DMS114 treated with DMSO at 0.1 percent for 48 hours (cell line): ENCODE results near the gene ZFPM1.
"Not testable (repeated sequence)": the region's sequence is repeated elsewhere in the genome, so short reads cannot be mapped to it uniquely, and the experiment has no call there.

Experiments
- DNase-seq: peaks from one replicate; lab custom pipeline; 2025; ENCODE audit not compliant: unreplicated experiment; lab: John Stamatoyannopoulos, UW

ZFPM1 gene

DNA sequence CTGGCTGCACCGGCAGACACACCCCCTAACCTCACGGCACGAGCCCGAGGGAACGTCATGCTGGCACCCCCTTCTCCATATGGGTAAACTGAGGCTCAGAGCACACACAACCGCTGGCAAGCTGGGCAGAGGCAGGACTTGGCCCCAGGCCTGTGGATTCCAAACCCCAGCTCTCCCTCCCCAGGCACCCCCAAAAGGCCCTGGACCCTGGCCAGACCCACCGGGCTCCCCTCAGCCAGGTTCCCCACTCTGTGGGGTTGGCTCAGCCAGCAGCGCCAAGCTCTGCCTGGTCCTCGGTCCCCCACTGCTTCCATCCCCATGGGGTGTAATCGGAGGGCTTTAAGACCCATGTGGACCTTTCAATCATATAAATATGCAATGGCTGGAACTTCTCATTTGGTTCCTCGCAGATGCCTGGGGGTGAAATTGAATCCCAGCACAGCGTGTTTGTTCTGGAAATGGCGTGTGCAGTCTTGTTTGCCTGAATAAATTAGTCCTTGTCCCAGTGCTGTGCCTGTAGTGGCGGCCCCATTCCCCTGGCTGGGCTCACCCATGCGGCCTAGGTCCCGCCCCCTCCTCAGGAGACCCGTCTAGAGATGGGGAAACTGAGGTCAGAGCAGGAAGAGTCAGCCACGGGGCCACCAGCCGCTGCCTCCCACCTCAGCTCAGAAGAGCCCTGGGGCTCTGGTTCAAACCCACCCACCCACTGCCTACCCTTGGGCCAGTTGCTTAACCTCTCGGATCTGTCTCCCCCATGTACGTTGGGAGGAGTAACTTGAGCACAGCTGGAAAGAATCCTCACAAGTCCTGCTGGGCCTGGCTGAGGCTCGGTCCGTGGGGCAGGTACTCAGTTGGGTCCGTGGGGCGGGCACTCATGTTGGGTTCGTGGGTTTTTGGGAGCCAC, 57.3 kb downstream of the ZFPM1 start:
- no peak for DNase-seq

DNA sequence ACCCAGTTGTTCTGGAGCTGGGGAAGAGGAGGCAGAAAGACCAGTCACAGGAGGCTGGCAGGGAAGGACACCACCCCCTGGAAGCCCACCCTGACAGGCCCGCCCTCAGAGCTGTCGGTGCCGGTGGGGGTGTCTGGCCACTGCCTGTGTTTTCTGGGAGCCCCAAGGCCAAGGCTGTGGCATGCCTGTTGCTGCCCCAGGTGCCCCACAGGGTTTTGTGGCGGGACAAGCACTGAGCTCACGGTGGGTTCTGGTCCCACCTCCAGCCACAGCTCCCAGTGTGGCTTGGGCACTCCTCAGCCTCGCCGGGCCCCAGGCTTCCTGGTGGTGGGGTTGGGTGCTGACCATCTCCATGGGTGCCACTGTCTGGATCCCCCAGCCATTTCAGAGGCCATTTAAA, 58.0 kb downstream of the ZFPM1 start:
- DNase-seq, result no peak

DNA sequence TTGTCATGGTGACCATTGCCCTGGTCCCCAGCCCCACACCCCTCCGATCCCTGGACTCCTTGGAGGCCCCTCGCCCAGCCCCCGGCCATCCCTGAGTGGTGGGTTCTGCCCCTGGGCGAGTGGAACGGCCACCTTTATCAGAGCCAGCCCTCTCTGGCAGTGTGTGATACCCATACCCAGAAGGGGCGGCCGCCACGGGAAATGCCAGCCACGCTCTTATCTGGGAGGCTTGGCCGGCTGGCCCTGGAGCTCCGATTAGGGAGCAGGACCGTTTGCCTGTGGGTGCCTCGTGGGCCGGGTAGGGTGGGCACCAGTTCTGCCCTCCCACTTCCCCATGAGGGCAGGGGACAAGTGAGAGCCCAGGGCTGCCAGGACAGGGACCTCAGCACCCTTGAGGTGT, 58.8 kb downstream of the ZFPM1 start:
- no peak for DNase-seq

GRCh38 chr16:88512728-88513696, 59.9 kb downstream of the ZFPM1 start:
- no peak for DNase-seq

GRCh38 chr16:88514070-88514469, 61.0 kb downstream of the ZFPM1 start:
- no peak for DNase-seq

GRCh38 chr16:88514526-88515232, 61.6 kb downstream of the ZFPM1 start:
- DNase-seq, result no peak

DNA sequence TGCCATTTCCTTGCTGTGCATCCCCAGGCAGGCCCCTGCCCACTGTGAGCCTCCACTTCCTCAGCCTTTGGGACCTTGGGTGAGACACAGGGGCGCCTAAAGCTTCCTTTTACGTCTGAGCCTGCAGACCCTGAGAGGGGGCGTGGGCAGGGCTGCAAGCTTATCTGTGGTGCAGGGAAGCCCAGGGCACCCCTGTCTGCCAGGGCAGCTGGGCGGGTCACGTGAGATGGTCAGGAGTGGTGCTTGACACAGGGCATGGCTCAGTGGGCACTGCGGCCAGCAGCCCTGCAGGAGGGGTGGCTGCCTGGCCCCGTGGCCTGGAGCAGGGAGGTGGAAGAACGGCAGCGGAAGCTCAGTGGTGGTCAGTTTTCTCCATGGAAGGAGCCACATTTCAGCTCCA, 62.3 kb downstream of the ZFPM1 start:
- no peak for DNase-seq

GRCh38 chr16:88515925-88516594, 63.0 kb downstream of the ZFPM1 start:
- no peak for DNase-seq

DNA sequence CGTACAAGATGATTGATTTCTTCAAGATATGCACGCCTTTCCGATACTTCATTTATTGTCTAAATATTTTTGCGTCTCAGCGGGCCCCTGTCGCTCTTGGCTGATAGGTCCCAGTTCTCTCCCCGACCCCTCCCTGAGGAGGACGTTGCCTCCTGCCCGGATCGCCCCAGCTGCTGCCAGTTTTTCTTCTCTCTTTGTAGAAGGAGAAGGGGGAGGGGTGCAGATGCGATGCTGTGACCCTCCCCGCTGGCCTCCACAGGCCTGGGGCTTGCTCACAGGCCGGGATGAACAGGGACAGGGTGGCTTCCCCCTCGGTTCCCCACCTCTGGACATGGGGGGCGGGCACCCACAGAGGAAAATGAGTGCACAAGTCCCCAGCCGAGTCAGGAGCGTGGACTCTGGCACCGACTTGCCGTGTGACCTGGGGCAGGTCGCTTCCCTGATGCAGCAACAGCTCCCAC, 63.6 kb downstream of the ZFPM1 start:
- no peak for DNase-seq

DNA sequence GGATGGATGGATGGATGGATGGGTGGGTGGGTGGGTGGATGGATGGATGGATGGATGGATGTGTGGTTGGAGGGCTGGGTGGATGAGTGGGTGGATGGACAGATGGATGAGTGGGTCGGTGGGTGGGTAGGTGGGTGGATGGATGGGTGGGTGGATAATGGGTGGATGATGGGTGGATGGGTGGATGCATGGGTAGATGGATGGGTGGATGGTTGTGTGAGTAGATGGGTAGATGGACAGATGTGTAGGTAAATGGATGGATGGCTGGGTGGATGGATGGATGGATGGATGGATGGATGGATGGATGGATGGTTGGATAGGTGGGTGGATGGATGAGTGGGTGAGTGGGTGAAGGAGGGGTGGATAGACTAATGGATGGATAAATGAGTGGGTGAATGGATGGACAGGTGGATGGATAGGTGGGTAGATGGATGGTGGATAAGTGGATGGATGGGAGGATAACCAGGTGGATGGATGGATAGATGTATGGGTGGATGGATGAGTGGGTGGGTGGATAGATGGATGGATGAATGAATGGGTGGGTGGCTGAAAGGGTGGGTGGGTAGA, 64.2 kb downstream of the ZFPM1 start:
- not testable (repeated sequence) for DNase-seq

GRCh38 chr16:88518411-88519111, 65.5 kb downstream of the ZFPM1 start:
- not testable (repeated sequence) for DNase-seq

DNA sequence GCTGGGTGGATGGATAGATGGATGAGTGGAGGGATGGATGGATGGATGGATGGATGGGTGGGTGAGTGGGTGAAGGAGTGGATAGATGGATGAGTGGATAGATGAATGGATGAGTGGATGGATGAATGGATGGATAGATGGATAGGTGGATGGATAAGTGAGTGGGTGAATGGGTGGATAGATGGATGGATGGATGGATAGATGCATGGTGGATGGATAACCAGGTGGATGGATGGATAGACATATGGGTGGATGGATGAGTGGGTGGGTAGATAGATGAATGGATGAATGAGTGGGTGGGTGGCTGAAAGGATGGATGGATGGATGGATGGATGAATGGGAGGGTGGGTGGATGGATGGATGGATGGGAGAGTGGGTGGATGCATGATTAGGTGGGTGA, 66.2 kb downstream of the ZFPM1 start:
- DNase-seq, result no peak

GRCh38 chr16:88519938-88520653, 67.0 kb downstream of the ZFPM1 start:
- DNase-seq, result no peak

GRCh38 chr16:88521674-88522073, 68.6 kb downstream of the ZFPM1 start:
- DNase-seq, result no peak

- DNase-seq, result no peak
Observed at GRCh38 chr16:88522276-88522949, 69.3 kb downstream of the ZFPM1 start.

DNA sequence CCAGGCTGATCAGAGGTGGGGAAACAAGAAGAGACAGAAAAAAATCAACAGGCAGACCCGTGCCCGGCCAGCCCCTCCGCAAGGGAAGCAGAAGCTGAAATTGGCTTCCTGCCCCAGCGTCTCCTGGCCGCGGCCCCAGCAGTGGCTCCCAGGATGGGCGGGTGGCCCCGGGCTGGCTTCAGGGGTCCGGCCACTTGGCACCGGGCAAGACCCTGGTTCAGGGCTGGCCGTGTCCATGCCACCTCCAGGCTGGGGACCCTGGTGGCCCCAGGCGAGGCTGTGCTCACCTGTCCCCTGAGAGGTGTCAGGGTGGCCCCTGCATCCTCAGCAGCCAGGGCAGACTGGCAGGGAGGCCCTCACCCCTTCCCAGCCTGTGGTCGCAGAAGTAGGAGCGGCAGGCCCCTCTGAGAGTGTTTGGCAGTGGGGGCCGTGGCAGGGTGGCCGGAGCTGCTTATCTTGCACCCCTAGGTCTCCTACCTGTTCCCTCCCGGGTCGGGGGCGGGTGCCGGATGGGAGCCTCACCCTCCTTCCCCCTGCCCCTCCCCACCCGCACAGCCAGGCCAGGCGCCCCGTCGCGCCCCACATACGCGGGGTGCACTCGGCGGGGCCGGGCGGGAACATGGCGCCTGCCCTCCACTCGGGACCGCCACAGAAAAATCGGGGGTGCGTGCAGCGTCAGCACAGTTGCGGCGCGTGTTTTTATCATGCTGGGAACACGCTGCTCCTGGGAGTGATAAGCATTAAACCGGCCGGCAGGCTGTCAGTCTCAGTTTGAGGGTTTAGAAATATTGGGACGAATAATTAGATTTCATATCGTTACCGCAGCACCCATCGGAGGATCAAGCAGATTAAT, 70.5 kb downstream of the ZFPM1 start:
- no peak for DNase-seq

DNA sequence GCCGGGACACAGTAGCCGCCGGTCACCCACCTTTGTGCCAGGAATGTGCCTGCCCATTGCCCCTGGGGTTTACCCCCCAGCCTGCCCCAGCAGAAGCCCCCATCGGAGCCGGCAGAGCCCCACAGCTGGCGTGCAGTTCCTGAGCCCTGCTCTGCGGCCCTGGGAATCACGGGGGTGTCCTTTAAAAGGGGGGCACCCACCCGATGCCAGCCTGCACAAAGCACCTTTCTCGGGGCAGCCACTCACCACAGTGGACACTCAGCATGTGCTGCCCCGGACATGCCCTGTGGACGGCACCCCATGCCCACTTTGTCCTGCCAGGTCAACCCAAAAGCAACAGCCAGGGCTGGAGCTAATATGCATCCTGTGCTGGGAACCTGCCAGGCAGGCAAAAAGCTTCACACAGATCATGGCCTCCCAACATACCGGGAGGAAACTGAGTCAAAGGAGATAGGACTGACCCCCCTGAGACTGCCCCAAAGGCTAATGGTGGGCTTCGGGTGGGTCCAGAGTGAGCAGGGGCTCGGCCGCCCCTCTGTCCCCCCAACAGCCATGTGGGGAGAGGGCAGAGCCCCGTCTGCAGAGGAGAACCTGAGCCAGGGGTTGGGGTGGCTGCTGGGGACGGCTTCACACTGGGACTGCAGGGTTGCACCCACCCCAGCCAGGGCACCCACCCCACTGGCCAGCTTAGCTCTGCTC, 71.3 kb downstream of the ZFPM1 start:
- DNase-seq, result no peak
